ENCODE measurements around the gene PGBD2. TPM values are rescaled to one million over a fixed set of nuclear protein-coding genes. Genes with fewer than 3 reads are reported as not detected.

PGBD2 gene, protein sequence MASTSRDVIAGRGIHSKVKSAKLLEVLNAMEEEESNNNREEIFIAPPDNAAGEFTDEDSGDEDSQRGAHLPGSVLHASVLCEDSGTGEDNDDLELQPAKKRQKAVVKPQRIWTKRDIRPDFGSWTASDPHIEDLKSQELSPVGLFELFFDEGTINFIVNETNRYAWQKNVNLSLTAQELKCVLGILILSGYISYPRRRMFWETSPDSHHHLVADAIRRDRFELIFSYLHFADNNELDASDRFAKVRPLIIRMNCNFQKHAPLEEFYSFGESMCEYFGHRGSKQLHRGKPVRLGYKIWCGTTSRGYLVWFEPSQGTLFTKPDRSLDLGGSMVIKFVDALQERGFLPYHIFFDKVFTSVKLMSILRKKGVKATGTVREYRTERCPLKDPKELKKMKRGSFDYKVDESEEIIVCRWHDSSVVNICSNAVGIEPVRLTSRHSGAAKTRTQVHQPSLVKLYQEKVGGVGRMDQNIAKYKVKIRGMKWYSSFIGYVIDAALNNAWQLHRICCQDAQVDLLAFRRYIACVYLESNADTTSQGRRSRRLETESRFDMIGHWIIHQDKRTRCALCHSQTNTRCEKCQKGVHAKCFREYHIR
- 4.1 TPM for polyA plus RNA-seq (2012; ENCODE audit: insufficient read depth, insufficient read length, low read depth)

DNA sequence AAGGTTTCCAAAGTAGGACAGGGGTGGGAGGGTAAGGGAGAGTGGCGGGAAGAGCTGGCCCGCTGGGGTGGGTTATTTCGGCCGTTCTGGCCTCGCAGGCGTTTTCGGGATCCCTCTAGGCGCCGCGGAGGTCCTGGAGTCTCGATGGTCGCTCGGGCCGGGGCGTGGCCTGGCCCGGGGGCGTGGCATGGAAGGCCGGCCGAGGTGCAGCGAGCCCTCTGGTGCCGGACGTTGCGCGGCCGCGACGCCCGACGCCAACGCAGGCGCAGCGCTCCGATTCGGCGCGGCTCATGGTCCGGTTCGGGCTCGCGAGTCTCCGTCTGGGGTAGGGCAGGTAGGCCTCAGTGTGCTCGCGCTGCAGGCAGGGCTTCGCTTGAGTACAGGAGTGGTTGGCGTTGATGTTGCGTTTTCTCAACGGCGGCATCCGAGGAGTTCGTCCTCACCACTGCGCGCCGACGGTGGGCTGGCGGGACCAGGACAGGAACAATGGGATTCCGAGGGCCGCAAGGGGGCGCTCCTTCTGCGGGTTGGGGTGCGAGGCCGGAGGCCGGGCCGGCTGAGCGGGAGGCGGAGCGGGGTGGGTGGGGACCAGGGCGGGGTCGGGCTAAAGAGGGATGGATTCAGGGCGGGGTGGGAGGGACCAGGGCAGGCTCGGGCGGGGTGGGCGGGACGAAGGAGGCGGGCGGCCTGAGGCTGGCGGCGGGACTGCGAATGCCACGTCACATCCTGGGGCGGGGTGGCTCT lies at the start of gene PGBD2:
PGBD2 (plus strand) TSS at position 227 of the 744 bp plus-strand sequence. CDS start 7,628 bp downstream, outside the sequence.
- Histone ChIP-seq H3K36me3 (no peaks in the 10 kb centered on the region), H3K9me3 (no peaks in the 10 kb centered on the region), H3K4me3 (ENCODE audit: low read depth, low read length) (peak within 1 kb of the TSS; percentile 71), H3K4me1 (no peaks in the 10 kb centered on the region), H3K27me3 (peaks cover 6% of the 10 kb centered on the region)
- DNase-seq = peak; percentile 97
- TF ChIP-seq, protein P1, sequence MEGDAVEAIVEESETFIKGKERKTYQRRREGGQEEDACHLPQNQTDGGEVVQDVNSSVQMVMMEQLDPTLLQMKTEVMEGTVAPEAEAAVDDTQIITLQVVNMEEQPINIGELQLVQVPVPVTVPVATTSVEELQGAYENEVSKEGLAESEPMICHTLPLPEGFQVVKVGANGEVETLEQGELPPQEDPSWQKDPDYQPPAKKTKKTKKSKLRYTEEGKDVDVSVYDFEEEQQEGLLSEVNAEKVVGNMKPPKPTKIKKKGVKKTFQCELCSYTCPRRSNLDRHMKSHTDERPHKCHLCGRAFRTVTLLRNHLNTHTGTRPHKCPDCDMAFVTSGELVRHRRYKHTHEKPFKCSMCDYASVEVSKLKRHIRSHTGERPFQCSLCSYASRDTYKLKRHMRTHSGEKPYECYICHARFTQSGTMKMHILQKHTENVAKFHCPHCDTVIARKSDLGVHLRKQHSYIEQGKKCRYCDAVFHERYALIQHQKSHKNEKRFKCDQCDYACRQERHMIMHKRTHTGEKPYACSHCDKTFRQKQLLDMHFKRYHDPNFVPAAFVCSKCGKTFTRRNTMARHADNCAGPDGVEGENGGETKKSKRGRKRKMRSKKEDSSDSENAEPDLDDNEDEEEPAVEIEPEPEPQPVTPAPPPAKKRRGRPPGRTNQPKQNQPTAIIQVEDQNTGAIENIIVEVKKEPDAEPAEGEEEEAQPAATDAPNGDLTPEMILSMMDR (IDR thresholded peaks at IDR 0.05; ENCODE audit: low read depth, low read length) = peak; percentile 63

DNA sequence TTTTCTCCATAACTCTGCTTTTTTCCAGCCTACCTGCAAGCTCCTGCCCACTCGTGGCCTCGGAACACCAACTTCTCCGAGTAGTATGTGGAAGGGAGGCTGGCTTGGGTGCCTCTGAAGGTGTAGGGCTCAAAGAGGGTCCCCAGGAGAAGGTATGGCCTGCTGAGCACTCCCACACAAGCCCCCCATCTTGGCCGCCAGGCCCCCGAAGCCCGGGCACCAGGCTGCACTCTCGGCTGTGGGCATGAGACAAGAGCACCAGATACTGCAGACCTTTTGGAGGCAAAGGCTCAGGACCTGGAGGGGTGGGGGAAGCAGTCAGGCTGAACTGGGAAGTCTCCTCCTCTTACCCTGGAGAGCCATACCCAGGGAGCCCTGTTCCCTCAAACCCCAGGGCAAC lies 48.8 kb upstream of the PGBD2 start:
- no peak for DNase-seq
- TF ChIP-seq, protein P1 (IDR thresholded peaks at IDR 0.05; ENCODE audit: low read depth, low read length) = no peak
- H3K36me3 ChIP-seq = peaks cover 18% of the 10 kb centered on the region
- H3K4me3 ChIP-seq (ENCODE audit: low read depth, low read length) = peak overlapping the region; percentile 87
- no peaks in the 10 kb centered on the region for H3K4me1 ChIP-seq
- H3K9me3 ChIP-seq = no peaks in the 10 kb centered on the region
- no peaks in the 10 kb centered on the region for H3K27me3 ChIP-seq

DNA sequence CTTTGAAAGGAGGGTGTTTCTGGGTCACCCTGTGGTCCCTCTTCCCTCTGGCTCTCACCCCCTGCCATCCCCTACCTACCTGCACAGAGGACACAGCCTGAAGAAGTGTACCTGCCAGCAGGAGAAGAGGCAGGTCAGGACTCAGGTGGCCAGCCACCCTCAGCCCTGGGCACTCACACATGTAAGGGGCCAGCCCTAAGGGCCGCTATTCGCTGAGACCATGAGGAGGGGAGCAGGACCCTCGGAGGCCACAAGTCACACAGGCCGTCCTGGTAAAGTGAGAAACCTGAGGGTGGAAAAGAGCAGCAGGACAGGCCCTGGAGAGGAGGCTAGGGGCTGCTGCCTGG lies 48.3 kb upstream of the PGBD2 start:
- TF ChIP-seq, protein P1 (IDR thresholded peaks at IDR 0.05; ENCODE audit: low read depth, low read length) = no peak
- peaks cover 15% of the 10 kb centered on the region for H3K36me3 ChIP-seq
- DNase-seq = no peak

DNA sequence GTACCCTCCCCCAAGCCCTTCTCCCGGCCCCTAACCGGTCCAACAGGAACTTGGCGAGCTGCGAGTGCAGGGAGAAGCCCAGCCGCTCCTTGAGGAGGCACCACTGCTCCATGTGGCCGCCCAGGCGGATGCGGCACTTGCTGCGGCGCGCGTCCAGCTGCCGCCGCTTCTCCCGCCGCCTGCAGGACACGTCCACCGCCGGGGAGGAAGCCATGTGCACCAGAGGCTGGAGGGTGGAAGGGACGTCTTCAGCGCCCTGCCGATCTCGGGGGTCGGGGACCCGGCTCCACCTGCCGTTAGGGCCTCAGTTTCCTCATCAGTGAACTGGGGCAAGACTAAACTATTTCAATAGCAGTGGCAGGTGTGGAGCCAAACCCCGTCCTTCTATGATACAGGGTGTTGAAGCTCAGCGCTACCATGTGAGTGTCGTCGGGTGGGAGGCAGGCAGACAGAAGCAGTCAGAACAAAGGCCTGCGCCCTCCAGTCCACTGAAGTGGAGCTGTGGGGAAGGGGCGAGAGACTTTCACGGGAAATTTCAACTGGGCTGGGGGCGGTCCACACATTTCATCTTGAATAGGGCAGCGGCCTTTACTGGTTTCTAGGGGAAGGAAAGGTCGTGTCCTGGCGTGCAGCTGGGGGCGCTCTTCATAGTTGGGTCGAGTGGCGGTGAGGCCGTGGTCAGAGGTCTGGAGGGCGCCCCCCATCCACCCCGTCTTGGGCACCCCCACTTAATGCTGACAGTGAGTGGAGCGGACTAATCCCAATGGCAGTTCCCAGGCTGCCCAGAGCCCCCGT lies 47.7 kb upstream of the PGBD2 start:
- TF ChIP-seq, protein P1 (IDR thresholded peaks at IDR 0.05; ENCODE audit: low read depth, low read length) = peak; percentile 60
- peak; percentile 68 for DNase-seq
- H3K4me1 ChIP-seq = no peaks in the 10 kb centered on the region

More for the DNA sequence above, 48.3 kb upstream of the PGBD2 start:
- no peaks in the 10 kb centered on the region for H3K9me3 ChIP-seq
- peak overlapping the region; percentile 87 for H3K4me3 ChIP-seq (ENCODE audit: low read depth, low read length)
- no peaks in the 10 kb centered on the region for H3K27me3 ChIP-seq
- no peaks in the 10 kb centered on the region for H3K4me1 ChIP-seq

DNA sequence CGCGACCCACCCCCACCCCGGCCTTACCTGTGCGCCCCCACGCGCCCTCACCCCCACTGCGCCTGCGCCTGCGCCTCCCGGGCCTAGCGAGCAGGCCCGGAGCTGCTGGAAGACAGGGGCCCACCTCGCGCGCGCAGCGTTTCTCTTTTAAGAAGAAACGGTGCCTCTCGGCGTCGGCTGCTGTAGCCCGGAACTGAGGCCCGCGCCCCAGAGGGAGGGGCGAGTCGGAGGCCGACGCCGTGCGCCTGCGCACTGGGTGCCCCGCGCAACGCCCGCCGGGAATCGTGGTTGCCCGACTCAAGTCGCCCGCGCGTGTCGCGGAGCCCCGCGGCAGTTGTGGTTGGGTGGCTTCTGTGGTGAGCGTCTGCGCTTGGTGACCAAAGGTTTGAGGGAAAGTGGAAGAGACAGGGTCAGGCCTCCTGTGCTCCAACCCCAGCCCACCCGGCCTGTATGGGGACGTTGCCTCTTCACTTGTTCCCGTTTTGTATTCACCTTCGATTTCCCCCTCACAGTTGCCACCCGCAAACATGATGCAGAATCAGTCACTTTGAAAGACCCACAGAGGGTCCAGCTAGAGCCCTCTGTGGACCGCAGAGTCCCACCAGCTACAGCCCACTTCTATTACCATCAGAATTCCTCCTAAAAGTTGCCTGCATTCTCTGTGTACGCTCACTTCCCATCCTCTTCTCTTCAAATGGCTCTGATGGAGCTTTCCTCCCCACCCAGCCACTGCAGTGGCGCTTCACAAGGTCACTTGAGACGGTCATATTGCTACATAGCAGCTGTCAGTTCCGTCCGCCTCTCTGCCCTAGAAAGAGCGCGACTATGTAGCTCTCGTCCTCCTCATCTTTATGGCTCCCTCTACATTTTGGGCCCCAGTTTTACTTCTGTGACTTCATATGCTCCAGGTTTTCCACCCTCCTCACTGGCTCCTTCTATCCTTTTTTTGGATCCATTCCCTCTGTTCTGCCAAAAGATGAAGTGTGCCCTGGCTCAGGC lies 46.8 kb upstream of the PGBD2 start, which contains the start of gene ZNF692:
ZNF692 (minus strand) TSS at position 195 of the 999 bp plus-strand sequence. CDS start 776 bp downstream, outside the sequence.
- Histone ChIP-seq H3K9me3 (no peaks in the 10 kb centered on the region), H3K4me1 (no peaks in the 10 kb centered on the region), H3K27me3 (no peaks in the 10 kb centered on the region), H3K4me3 (ENCODE audit: low read depth, low read length) (peak within 1 kb of the TSS; percentile 87), H3K36me3 (peaks cover 6% of the 10 kb centered on the region)
- peak; percentile 98 for DNase-seq
- TF ChIP-seq, protein P1 (IDR thresholded peaks at IDR 0.05; ENCODE audit: low read depth, low read length) = no peak

More for the DNA sequence above, 47.7 kb upstream of the PGBD2 start:
- Histone ChIP-seq H3K9me3 (no peaks in the 10 kb centered on the region), H3K27me3 (no peaks in the 10 kb centered on the region), H3K36me3 (peaks cover 13% of the 10 kb centered on the region), H3K4me3 (ENCODE audit: low read depth, low read length) (peak overlapping the region; percentile 87)

Data from BE2C (cell line).